HG03196 (cell line): ENCODE measurements around the gene GPHN.

ENCODE experiments used
- ATAC-seq: cut with Tn5 transposase; IDR thresholded peaks from one replicate; pipeline ENCODE4 v1.9.1; 2021; ENCODE audit not compliant: unreplicated experiment

GPHN gene

GRCh38 chr14:67137744-67138371 lies 629.9 kb downstream of the GPHN start:
- ATAC-seq = no peak

GRCh38 chr14:67140556-67140955 lies 632.6 kb downstream of the GPHN start:
- no peak for ATAC-seq

- ATAC-seq = no peak
Measured at GRCh38 chr14:67141146-67141900, 633.4 kb downstream of the GPHN start.

DNA sequence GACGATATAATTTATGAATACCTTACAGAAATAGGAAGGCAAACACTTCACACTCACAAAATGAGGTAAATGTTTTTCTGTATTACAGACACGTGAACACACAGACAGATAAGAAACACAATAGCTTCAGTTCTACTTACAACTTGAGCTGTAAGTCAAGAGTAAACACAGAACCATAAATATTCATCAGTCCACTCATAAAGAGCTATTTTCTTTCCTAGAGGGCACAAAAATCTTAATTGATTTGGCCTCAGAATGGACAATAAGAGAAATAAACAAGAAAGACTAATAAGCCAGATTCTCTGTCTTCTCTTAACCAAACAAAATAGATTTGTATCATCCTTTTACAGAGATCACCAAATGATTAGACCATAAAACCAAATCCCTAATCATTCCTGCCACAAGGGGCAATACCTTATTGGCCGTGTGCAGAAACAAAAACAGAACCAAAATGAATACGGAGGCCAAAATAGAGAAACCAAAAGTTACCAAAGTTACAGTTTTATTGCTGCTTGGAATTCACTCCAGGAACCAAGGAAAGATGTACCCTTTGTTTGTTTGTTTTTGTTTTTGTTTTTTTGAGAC lies 643.2 kb downstream of the GPHN start:
- ATAC-seq = no peak

DNA sequence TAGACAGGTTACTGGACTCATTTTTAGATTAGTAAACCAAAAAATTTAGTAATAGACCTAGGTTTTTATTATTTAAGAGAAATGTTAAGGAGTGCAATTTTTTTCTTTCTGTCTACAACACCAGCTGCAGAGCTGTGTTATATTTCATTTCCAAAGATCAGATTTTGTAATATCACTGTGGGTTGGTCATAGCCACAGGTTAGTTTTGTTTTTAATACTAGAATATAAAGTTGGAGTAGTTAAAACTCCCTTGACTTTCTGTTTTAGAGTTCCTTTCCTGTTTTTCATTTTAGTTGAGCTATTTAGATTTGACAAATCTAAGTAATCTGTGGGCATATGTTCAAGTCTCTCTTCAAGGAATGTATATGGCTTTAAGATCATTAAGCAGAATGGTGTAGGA lies 650.6 kb downstream of the GPHN start:
- no peak for ATAC-seq

DNA sequence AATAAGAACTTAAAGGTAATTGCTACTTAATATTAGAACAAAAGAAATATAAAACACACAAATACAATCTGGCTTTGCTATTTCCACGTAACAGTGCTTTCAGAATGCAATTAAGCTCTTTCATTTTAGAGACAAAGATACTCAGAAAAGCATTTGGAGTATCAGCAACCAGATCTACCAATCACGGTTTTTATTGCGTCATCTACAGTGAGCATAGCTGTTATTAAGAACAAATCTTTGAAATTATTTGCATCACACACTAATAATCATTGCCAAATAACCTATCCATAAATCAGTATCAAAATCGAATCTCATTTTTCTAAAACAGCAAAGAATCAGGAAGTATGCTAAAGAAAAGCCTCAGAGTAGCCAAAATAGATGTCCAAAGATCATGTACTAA lies 654.4 kb downstream of the GPHN start:
- no peak for ATAC-seq

GRCh38 chr14:67166450-67166853 lies 658.5 kb downstream of the GPHN start:
- no peak for ATAC-seq

DNA sequence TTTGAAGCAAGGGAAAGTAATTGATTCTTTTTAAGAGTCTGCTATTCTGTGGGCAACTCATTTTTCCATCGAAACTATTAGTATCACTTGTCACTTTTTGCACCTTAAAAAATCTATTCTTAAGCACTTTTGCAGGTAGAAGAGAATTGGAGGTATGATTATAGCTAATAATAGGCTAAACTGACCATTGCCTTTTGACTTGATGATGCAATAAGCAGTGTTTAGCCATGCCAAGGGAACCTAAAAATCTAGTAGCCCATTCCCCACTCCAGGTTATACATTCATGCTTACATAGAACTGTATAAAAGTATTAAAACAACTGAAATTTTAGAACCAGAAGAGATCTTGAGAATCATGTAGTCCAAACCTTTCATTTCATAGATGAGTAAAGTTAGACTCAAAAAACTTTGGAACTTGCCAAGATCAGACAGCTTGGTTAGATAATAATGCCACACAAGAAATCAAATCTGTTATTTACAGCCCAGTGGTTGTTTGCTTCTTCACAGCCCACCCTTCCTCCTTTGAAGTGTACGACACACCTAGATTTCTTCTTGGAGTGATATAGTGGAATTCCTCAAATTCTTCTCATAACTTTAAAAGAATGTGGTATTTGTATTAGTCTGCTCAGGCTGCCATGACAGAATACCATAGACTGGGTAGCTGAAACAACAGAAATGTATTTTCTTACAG lies 659.6 kb downstream of the GPHN start:
- no peak for ATAC-seq

DNA sequence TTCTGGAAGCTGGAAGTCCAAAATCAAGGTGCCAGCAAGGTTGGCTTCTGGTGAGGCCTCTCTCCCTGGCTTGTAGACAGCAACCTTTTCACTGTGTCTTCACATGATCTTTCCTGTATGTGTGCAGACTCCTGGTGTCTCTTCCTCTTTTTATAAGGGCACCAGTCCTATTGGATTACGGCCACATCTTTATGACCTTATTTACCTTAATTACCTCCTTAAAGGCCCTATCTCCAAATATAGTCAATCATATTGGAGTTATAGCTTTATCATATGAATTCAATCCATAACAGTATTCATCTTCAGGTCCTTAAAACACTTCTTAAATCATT lies 660.1 kb downstream of the GPHN start:
- ATAC-seq = no peak

DNA sequence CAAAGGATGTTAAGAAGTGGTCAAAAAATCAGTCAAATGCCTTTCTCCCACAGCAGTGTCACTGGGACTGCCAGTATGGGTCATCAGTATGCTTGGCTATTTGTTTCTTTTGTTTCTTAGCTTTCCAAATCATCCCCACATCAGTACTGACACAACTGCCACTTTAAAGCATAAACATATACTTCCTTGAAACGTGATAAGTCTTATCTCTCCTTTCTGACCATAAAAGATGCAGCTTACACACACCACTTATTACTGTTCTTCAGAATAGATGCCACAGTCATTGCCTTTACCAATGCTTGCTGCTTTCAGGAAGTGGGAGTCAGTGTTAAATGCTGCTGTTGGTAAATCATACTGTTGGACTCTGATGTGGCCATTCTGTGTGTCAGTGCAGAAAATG lies 662.7 kb downstream of the GPHN start:
- ATAC-seq = no peak

GRCh38 chr14:67172056-67172455 lies 664.1 kb downstream of the GPHN start:
- ATAC-seq = no peak

DNA sequence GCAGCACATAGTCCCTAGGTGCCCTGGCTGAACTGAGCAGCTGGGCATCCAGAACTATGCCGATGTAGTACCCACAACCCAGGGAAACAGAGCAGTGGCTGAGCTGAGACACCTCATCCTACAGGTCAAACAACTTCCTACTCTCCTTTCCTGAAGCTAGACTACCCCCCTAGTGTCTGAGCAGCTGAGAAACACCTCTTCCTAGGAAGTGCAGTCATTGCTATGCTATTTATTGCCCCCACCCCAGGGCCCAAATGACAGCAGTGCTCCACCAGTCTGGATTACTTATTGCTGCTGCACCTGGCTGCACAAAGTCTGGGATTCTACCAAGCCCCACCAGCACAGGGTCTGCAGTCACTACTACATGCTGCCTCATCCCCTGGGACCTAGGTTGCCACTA lies 664.6 kb downstream of the GPHN start:
- no peak for ATAC-seq

GRCh38 chr14:67173719-67174118 lies 665.8 kb downstream of the GPHN start:
- no peak for ATAC-seq

DNA sequence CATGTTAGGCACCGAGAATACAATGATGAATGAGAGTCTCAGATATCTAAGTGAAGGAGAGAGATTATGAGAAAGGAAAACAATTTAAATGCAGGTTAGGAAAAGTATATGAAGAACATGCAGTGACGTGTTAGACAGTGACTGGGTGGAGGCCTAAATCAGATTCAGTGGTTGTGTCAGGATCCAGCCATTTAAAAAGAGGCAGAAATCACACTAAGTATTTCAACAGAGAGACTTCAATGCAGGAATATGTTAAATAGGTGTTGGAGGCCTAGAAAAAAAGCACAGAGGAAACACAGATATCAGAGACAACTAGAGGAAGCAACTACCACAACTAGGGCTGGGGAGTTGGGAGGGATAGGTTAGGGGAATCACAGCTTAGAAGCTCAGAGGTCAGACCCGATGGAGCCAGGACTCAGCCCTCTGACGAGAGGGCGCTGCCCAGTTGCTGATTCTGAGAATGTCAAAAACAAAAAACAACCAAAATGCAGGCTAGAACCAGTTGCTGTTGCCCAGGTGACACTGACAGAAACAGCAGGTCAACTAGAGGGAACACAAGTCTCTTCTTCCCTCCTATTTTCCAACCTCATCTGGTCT lies 678.3 kb downstream of the GPHN start:
- no peak for ATAC-seq

GRCh38 chr14:67186789-67187584 lies 679.0 kb downstream of the GPHN start:
- no peak for ATAC-seq

- no peak for ATAC-seq
Measured at GRCh38 chr14:67187826-67188225, 679.9 kb downstream of the GPHN start.

DNA sequence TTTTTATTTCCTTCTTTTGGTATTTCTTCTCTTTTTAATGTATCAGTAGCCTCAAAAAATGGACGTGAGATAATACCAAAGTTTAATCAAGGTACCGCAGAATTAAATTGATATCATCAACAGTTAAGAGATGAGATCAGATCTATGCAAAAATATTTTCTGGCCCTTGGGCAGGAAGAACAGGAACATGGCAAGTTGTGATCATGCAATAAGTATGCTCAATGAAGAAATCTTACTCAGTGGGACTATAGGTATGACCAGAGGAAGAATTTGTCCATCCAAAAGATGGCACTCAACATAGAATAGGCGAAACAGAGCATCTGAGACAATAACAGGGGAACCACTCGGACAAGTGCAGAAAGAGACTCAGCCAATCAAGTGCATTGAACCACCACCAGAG lies 680.4 kb downstream of the GPHN start:
- ATAC-seq = no peak

DNA sequence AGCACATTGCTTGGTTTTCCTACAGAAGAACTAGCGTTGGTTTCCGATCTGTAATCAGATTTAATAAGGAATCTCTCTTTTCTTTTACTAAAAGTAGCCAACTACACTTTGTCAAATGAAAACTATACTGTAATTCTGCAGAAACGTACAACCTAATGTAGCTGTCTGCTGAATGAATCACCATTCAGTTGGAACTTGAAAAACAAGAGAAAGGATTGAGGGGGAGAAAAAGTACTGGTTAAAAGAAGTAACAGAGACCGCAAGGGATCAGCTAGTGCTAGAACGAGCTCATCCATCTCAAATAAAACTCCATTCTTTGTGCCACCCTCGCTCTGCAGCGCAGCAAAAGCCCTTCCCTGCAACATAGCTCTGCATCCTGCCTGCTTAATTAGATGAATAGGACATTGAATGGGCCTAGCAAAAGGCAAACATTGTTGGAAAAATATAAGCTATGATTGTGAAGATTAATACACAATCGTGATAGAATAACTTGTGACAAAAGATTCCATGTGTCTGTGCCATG lies 683.9 kb downstream of the GPHN start:
- ATAC-seq = no peak

DNA sequence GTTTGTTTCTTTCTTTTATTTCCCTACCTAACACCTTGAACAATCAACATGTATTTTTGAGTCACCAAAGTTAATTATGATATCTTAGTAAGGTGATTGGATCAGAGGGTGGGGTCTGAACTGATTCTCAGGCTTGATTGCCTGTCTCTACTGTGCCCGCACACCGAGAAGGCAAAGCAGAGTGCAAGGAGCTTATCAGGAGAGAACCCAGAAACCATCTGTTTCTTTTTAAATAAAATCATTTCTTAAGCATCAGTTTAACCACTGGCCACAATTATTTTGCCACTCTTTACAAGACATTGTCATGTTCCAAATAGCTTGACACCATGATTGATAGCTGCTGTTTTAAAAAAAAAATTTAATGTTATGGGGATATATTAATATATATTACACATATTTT lies 684.4 kb downstream of the GPHN start:
- ATAC-seq = no peak

- ATAC-seq = no peak
Measured at GRCh38 chr14:67195279-67195678, 687.3 kb downstream of the GPHN start.

DNA sequence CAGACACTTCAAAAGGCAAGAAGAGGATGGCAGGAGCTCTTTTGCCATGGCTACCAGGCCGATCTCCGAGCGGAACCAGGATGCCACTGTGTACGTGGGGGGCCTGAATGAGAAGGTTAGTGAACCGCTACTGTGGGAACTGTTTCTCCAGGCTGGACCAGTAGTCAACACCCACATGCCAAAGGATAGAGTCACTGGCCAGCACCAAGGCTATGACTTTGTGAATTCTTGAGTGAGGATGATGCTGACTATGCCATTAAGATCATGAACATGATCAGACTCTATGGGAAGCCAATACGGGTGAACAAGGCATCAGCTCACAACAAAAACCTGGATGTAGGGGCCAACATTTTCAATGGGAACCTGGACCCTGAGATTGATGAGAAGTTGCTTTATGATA lies 691.1 kb downstream of the GPHN start:
- ATAC-seq = no peak
